Activated naive CD4-positive, alpha-beta T cell treated with anti-CD3 and anti-CD28 coated beads for 36 hours (primary cell): ENCODE results near the gene SLC13A2. TPM values are rescaled to one million over a fixed set of nuclear protein-coding genes. Genes with fewer than 3 reads are reported as not detected.
"Not testable (repeated sequence)": the region's sequence is repeated elsewhere in the genome, so short reads cannot be mapped to it uniquely, and the experiment has no call there.

Experiments used
- CTCF ChIA-PET: fragments of 350-600 bp; sonication (Branson Sonifier 250); formaldehyde crosslinking; loops from one replicate; lab custom pipeline; 2021; ENCODE audit warnings: antibody characterized with exemption; lab: Charles Lee
- DNase-seq: peaks from one replicate; pipeline ENCODE4 v3.0.0-alpha.2; 2020
- H3K27ac Mint-ChIP-seq: one replicate; pipeline ENCODE4 v1.8.0; 2021; ENCODE audit warnings: mild to moderate bottlenecking, mixed read lengths
- H3K27me3 Mint-ChIP-seq: one replicate; pipeline ENCODE4 v1.8.0; 2021; ENCODE audit warnings: low read depth, mixed read lengths
- H3K36me3 Mint-ChIP-seq: one replicate; pipeline ENCODE4 v1.8.0; 2021; ENCODE audit warnings: low read depth, mixed read lengths
- H3K4me1 Mint-ChIP-seq: one replicate; pipeline ENCODE4 v1.8.0; 2021; ENCODE audit warnings: low read depth, mixed read lengths
- H3K4me3 Mint-ChIP-seq: one replicate; pipeline ENCODE4 v1.8.0; 2021; ENCODE audit warnings: mild to moderate bottlenecking, moderate library complexity, mixed read lengths
- H3K9me3 Mint-ChIP-seq: one replicate; pipeline ENCODE4 v1.8.0; 2021; ENCODE audit warnings: mixed read lengths
- intact Hi-C: fragments of 100-400 bp; cut with micrococcal nuclease; formaldehyde crosslinking; loops from one replicate; pipeline ENCODE4 v1.15.1; 2023
- total RNA-seq, 2 experiments: library from RNA; stranded (reverse); gene quantifications; one replicate each; pipeline ENCODE4 v1.2.3, GENCODE V29; 2021

SLC13A2 gene
- total RNA-seq, 2 experiments from 2014 or later = not detected

DNA sequence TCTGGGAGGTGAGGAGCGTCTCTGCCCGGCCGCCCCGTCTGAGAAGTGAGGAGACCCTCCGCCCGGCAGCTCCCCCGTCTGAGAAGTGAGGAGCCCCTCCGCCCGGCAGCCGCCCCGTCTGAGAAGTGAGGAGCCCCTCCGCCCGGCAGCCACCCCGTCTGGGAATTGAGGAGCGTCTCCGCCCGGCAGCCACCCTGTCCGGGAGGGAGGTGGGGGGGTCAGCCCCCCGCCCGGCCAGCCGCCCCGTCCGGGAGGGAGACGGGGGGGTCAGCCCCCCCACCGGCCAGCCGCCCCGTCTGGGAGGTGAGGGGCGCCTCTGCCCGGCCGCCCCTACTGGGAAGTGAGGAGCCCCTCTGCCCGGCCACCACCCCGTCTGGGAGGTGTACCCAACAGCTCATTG is 14.6 kb upstream of the SLC13A2 start:
- CTCF ChIA-PET, H3K9me3 Mint-ChIP-seq, H3K27me3 Mint-ChIP-seq: not testable (repeated sequence)

DNA sequence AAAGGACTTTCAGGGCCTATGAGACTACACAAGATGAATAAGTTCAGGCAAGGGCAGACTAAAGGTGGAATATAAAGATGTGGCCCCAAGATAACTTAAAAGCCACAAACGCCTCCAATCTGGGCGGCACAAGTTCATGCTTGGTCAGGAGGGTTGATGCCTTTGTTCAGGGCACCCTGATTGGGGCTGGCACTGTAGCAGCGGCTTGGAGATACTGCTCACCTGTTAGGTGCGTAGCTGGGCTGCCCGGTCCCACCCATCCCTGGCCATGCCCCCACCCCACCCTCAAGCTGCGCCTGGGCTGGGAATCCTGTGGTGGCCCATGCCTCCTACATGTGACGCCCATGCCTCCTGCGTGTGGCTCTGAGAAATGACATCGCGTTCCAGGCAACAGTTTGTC is 12.5 kb upstream of the SLC13A2 start:
- H3K36me3 Mint-ChIP-seq = no peaks in the 10 kb centered on the region
- no peak for DNase-seq
- no peak overlapping the region for H3K27ac Mint-ChIP-seq
- no peaks in the 10 kb centered on the region for H3K9me3 Mint-ChIP-seq
- peaks cover 4% of the 10 kb centered on the region for H3K27me3 Mint-ChIP-seq
- H3K4me1 Mint-ChIP-seq = no peaks in the 10 kb centered on the region
- no peak overlapping the region for H3K4me3 Mint-ChIP-seq
- intact Hi-C loops = no loop called here
- CTCF ChIA-PET = no interaction called here

More for the DNA sequence above, 14.6 kb upstream of the SLC13A2 start:
- H3K27ac Mint-ChIP-seq, H3K36me3 Mint-ChIP-seq, H3K4me1 Mint-ChIP-seq, DNase-seq, H3K4me3 Mint-ChIP-seq, intact Hi-C loops: not testable (repeated sequence)

DNA sequence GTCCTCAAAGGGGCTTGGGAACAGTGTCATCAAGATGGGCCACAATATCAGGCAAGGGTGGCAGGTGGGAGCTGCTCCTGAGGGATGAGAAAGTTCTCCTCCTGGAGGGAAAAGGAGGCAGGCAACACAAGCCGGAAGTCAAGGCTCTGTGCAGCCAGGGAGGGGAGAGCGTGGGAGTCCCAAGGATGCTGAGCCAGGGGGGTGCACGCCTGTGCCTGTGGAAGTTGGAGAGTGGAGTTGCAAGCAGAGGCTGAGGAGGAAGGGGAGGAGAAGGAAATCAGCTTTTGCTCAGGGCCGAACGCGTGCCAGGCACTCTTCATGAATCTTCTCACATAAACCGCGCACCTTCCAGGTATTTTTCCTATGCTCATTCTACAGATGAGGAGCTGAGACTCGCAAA is 7.4 kb upstream of the SLC13A2 start:
- DNase-seq = no peak
- Mint-ChIP-seq H3K4me1 (peaks cover 10% of the 10 kb centered on the region), H3K9me3 (no peaks in the 10 kb centered on the region), H3K27me3 (peaks cover 6% of the 10 kb centered on the region), H3K4me3 (no peak overlapping the region), H3K36me3 (no peaks in the 10 kb centered on the region), H3K27ac (no peak overlapping the region)
- intact Hi-C loops = no loop called here
- CTCF ChIA-PET = interaction anchor here (0.7 kb wide), 1 partner anchor 20 kb away, joined by 3 read pairs; no protein-coding TSS in a partner anchor

DNA sequence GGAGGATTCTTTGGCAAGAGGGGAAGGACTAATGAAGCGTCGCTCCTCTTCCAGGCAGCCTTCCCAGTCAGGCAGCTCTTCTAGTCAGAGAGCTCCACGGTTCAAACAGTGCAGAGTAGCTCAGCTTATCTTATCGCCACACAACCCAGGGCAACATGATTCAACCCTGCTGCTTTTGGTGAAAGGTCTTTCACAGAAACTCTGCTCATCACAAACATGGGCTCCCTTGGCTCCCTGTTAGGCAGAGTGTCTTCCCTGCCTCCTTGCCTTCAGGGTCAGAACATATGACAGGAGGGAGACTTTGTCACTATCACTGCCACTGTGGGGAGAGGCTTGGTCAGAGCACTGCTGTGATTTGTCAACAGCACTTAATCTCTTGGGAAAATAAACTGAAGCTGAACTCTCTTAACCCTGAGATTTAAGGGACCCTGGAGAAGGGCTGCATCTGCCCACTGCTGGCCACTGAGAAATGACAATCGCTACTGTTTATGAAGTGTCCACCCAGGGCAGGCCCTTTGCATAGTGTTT is 6.9 kb upstream of the SLC13A2 start:
- H3K4me1 Mint-ChIP-seq = peaks cover 10% of the 10 kb centered on the region
- H3K4me3 Mint-ChIP-seq = no peak overlapping the region
- no peak for DNase-seq
- no peaks in the 10 kb centered on the region for H3K36me3 Mint-ChIP-seq
- H3K27ac Mint-ChIP-seq = no peak overlapping the region
- H3K27me3 Mint-ChIP-seq = peaks cover 6% of the 10 kb centered on the region
- no peaks in the 10 kb centered on the region for H3K9me3 Mint-ChIP-seq
- intact Hi-C loops = no loop called here
- CTCF ChIA-PET = no interaction called here

DNA sequence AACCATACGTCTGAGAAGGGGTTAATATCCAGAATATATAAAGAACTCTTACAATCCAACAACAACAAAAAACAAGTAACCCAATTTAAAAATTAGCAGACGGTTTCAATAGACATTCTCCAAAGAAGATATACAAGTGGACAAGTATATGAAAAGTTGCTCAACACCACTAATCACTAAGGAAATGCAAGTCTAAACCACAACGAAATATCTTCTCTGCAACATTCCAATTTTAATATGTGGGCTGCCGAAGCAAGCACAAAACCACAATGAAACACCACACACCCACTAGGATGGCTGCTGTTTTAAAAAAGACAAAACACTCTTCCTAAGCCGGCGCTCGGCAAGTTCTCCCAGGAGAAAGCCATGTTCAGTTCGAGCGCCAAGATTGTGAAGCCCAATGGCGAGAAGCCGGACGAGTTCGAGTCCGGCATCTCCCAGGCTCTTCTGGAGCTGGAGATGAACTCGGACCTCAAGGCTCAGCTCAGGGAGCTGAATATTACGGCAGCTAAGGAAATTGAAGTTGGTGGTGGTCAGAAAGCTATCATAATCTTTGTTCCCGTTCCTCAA is 5.9 kb upstream of the SLC13A2 start:
- no peak for DNase-seq
- CTCF ChIA-PET = no interaction called here
- no peaks in the 10 kb centered on the region for H3K36me3 Mint-ChIP-seq
- H3K9me3 Mint-ChIP-seq = no peaks in the 10 kb centered on the region
- H3K4me3 Mint-ChIP-seq = no peak overlapping the region
- peaks cover 6% of the 10 kb centered on the region for H3K27me3 Mint-ChIP-seq
- peaks cover 10% of the 10 kb centered on the region for H3K4me1 Mint-ChIP-seq
- intact Hi-C loops = no loop called here
- H3K27ac Mint-ChIP-seq = no peak overlapping the region

DNA sequence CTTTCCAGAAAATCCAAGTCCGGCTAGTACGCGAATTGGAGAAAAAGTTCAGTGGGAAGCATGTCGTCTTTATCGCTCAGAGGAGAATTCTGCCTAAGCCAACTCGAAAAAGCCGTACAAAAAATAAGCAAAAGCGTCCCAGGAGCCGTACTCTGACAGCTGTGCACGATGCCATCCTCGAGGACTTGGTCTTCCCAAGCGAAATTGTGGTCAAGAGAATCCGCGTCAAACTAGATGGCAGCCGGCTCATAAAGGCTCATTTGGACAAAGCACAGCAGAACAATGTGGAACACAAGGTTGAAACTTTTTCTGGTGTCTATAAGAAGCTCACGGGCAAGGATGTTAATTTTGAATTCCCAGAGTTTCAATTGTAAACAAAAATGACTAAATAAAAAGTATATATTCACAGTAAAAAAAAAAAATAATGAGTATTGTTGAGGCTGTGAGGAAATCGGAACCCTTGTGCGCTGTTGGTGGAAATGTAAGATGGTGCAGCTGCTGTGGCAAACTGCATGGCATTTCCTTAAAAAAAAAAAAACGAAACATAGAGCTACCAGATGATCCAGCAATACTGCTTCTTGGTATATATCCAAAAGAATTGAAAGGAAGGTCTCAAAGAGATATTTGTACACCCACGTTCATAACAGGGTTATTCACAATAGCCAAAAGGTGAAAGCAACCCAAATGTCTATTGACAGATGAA is 5.3 kb upstream of the SLC13A2 start:
- intact Hi-C loops, H3K9me3 Mint-ChIP-seq, H3K27ac Mint-ChIP-seq, DNase-seq, H3K27me3 Mint-ChIP-seq, H3K4me3 Mint-ChIP-seq, H3K36me3 Mint-ChIP-seq, CTCF ChIA-PET: not testable (repeated sequence)
- peaks cover 10% of the 10 kb centered on the region for H3K4me1 Mint-ChIP-seq

DNA sequence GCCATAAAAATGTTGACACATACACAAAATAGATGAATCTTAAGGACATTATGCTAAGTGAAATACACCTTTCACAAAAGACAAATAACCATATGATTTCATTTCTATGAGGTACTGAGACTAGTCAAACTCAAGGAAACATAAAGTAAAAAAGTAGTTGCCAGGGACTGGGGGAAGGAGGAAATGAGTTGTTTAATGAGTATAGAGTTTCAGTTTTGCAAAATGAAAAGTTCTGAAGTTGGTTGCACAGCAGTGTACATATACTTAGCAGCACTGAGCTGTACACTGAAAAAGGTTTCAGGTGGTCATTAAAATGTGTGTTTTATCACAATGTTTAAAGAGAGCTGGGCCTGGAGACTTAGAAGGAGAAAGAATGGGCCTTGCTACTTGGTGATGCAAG is 4.7 kb upstream of the SLC13A2 start:
- CTCF ChIA-PET = interaction anchor here (0.5 kb wide), 1 partner anchor 23 kb away, joined by 4 read pairs; no protein-coding TSS in a partner anchor
- H3K27me3 Mint-ChIP-seq = peaks cover 6% of the 10 kb centered on the region
- DNase-seq = no peak
- no peaks in the 10 kb centered on the region for H3K9me3 Mint-ChIP-seq
- intact Hi-C loops = no loop called here
- H3K27ac Mint-ChIP-seq = no peak overlapping the region
- peaks cover 10% of the 10 kb centered on the region for H3K4me1 Mint-ChIP-seq
- H3K36me3 Mint-ChIP-seq = no peaks in the 10 kb centered on the region
- H3K4me3 Mint-ChIP-seq = no peak overlapping the region

DNA sequence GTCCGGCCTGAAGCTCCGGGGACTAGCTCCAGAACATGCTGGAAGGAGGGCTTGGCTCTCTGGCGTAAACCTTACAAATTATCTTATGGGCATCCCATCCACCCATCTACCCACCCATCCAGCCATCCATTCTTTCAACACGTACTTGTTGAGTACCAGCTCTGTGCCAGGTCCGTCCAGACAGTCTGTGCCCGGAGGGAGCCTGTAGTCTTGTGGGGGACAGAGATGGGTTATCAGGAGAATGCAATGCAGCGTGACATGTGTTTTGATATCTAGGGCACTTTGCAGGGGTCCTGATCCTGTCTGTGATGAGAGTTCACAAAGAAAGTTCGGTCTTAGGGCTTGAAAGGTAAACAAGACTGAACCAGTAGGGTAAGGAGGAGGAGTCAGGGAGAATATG is 4.1 kb upstream of the SLC13A2 start:
- Mint-ChIP-seq H3K27me3 (peaks cover 6% of the 10 kb centered on the region), H3K9me3 (no peaks in the 10 kb centered on the region), H3K36me3 (no peaks in the 10 kb centered on the region), H3K4me1 (peaks cover 10% of the 10 kb centered on the region), H3K27ac (no peak overlapping the region), H3K4me3 (no peak overlapping the region)
- intact Hi-C loops = no loop called here
- DNase-seq = no peak
- CTCF ChIA-PET = interaction anchor here (0.5 kb wide), 1 partner anchor 24 kb away, joined by 4 read pairs; no protein-coding TSS in a partner anchor

DNA sequence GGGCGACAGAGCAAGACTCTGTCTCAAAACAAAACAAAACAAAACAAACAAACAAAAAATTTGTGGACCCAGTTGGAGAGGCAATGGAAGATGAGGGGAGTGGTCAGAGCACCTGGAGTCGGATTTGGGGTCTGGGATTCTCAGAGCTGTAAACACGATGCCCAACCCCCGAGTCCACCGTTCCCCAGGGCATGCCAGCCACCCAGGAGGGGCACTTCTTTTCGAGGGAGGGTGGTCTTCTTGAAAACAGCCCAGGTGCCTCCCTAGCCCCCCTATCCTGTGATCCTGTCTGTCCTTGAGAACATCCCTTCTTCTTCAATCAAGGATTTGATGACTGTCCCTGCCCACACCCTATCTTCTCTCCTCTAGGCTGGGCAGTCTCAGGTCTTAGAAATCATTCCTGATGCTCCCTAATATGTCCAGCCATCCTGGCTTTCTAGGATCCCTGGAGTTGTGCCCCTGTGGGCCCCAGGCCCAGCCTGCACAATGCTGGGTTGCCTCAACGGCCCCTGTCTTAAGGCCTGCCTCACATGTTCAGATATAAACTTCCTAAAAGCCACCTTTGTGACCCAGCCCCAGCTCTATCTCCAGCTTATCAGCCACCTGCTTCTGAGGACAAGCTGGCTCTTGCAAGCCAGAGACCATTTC is 3.1 kb upstream of the SLC13A2 start:
- no peak for DNase-seq
- intact Hi-C loops = no loop called here
- H3K4me1 Mint-ChIP-seq = peaks cover 17% of the 10 kb centered on the region
- CTCF ChIA-PET = no interaction called here
- no peaks in the 10 kb centered on the region for H3K36me3 Mint-ChIP-seq
- H3K4me3 Mint-ChIP-seq = no peak overlapping the region
- peaks cover 6% of the 10 kb centered on the region for H3K27me3 Mint-ChIP-seq
- no peaks in the 10 kb centered on the region for H3K9me3 Mint-ChIP-seq
- no peak overlapping the region for H3K27ac Mint-ChIP-seq

DNA sequence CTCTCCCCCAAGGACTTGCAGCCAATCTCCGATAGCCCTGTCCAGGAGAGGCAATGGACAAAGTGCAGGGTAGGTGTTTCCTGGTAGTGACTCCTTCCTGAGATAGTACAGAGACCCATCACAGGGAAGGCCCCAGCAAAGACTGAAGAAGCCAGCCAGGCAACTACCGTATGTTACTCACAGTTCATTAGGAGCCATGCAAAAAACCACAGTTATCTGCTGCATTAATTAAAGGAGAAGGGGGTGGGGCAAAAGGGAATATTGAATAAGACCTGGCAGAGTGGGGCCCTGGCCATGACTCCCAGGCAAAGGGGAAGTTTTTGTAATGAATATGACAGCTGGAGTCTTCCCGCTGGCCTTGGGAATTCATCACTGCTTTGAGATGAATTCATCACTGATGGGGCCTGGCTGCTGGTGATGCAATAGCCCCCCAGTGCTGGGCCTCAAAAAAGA is 2.5 kb upstream of the SLC13A2 start:
- Mint-ChIP-seq H3K9me3 (no peaks in the 10 kb centered on the region), H3K27me3 (peaks cover 1% of the 10 kb centered on the region), H3K4me3 (no peak overlapping the region), H3K36me3 (no peaks in the 10 kb centered on the region), H3K27ac (no peak overlapping the region), H3K4me1 (peaks cover 22% of the 10 kb centered on the region)
- intact Hi-C loops = no loop called here
- DNase-seq = no peak
- CTCF ChIA-PET = no interaction called here

DNA sequence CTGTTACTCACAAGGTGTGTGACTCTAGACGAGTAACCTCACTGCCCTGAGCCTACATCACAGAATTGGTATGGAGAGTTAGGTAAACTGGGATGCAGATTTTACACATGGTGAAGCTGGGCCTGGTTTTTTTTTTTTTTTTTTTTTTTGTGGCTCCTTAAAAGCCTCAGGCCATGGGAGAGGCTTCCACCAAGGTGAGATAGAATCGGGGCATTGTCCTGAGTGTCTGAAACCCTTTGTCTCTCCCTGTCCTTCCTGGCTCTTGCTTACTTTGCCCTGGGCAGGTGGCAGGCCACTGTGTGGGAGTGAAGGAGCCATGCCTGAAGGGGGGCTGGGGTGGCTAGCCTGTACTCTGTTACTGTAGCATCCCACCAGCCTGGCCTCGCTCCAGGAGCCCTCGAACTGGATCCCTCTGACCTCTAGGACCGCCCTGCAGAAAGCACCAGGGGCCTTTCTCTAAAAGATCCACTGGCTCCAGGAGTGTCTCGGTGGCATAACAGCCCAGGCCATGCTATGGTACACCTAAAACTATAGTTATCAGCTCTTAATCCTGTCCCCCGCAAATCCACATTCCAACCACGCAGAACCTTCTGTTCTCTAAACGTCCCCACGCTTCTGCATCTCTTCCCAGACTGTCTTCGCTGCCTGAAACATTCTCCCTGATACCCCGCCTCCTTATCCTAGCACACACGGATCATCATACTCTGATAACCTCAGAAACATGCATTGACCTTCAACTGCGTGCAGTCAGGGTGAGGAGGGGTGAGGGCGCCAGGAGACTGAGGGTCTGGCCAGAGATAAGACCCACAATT is 1.7 kb upstream of the SLC13A2 start:
- Mint-ChIP-seq H3K36me3 (no peaks in the 10 kb centered on the region), H3K27me3 (no peaks in the 10 kb centered on the region), H3K27ac (no peak overlapping the region), H3K4me3 (no peak overlapping the region), H3K9me3 (no peaks in the 10 kb centered on the region), H3K4me1 (peaks cover 24% of the 10 kb centered on the region)
- intact Hi-C loops = no loop called here
- CTCF ChIA-PET = no interaction called here
- DNase-seq = no peak

DNA sequence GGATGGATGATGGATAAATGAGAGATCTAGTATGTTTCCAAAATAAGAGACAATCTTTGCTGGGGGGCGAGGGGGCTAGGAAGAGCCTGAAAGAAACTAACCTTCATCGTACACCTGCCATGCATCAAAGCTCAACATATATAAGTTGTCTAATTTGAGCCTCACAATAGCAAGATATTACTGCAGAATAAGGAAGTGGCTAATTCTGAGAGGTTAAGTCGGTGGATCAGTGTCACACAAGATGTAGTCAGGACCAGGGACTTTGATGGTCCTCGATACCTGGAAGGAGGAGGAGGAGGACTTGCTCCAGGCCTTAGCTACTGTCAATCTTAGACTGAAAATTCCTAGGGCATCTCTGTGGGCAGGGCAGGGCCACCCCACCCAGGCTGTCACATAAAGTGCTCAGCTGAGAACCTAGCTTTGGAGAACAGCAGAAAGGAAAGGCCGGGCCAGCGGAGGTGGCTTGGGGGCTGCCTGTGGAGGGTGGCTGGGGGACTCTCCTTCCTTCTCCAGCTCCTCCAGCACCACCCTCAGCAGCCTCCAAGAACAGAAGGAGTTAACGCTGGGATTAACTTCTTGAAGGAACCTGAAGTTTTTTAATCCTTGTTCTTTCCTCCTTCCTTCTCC is 460 bp upstream of the SLC13A2 start:
- Mint-ChIP-seq H3K27me3 (no peaks in the 10 kb centered on the region), H3K27ac (no peak overlapping the region), H3K9me3 (no peaks in the 10 kb centered on the region), H3K4me3 (no peak overlapping the region), H3K36me3 (no peaks in the 10 kb centered on the region), H3K4me1 (peaks cover 24% of the 10 kb centered on the region)
- intact Hi-C loops = no loop called here
- CTCF ChIA-PET = no interaction called here
- DNase-seq = no peak
